Tibial nerve (tissue), 4 donors: ENCODE data around the gene C12orf75. TPM values are rescaled to one million over a fixed set of nuclear protein-coding genes. Genes with fewer than 3 reads are reported as not detected.

Experiments
- DNase-seq, 2 donors: peaks; one replicate each; pipeline ENCODE4 v3.0.0-alpha.2; 2019; ENCODE audit warnings: low spot score in 2 of 2
- H3K27ac ChIP-seq, 4 donors: fragments of 200-600 bp; sonication (generic) in 3 of 4; one replicate each; pipeline ENCODE4 v1.5.1; 2017 to 2019; ENCODE audit warnings: mild to moderate bottlenecking in 1 of 4
- H3K27me3 ChIP-seq, 2 donors: fragments of 200-600 bp; sonication (generic) in 1 of 2; one replicate each; pipeline versions ENCODE4 v1.5.1 to v1.6.0; 2017 to 2019
- H3K36me3 ChIP-seq, 3 donors: fragments of 200-600 bp; sonication (generic); one replicate each; pipeline ENCODE4 v1.5.1; 2018 to 2019
- H3K4me1 ChIP-seq, 4 donors: fragments of 200-600 bp; sonication (generic) in 3 of 4; one replicate each; pipeline ENCODE4 v1.5.1; 2017 to 2019
- H3K4me3 ChIP-seq, 4 donors: fragments of 200-600 bp; sonication (generic) in 3 of 4; one replicate each; pipeline ENCODE4 v1.5.1; 2017 to 2019; ENCODE audit warnings: mild to moderate bottlenecking in 1 of 4, moderate library complexity in 1 of 4
- H3K9me3 ChIP-seq, 4 donors: fragments of 200-600 bp; sonication (generic) in 3 of 4; one replicate each; pipeline ENCODE4 v1.5.1; 2017 to 2019
- CTCF ChIP-seq, 5 experiments: fragments of 200-600 bp in 3 of 5; fragments of 450-650 bp in 2 of 5; sonication (generic) in 3 of 5; IDR thresholded peaks; one replicate each; pipeline ENCODE4 v1.5.1; 2016 to 2019; ENCODE audit warnings: antibody characterized with exemption in 5 of 5, mild to moderate bottlenecking in 3 of 5, moderate library complexity in 2 of 5
- EP300 ChIP-seq, 2 donors: sonication (generic); formaldehyde crosslinking; IDR thresholded peaks; one replicate each; pipeline ENCODE4 v1.6.1; 2017; ENCODE audit warnings: antibody characterized with exemption in 2 of 2, mild to moderate bottlenecking in 1 of 2
- POLR2A ChIP-seq, 2 donors: fragments of 450-650 bp; IDR thresholded peaks; one replicate each; pipeline ENCODE4 v1.6.1; 2017; ENCODE audit warnings: antibody characterized with exemption in 2 of 2, mild to moderate bottlenecking in 2 of 2, moderate library complexity in 2 of 2
- WGBS, 2 donors: methylation state at CpG; one replicate each; pipeline ENCODE4 v1.1.5; 2018; 5-methylcytosine and 5-hydroxymethylcytosine counted together
- total RNA-seq, 4 donors: library from RNA; depleted of rRNA; stranded (reverse); fragments of >200 nt; gene quantifications; one replicate each; pipeline ENCODE4 v1.1.0, GENCODE V29; 2016

The C12orf75 gene
- total RNA-seq, 4 donors from 2014 or later: 12.6 to 29.7 (median 18.9) TPM

DNA sequence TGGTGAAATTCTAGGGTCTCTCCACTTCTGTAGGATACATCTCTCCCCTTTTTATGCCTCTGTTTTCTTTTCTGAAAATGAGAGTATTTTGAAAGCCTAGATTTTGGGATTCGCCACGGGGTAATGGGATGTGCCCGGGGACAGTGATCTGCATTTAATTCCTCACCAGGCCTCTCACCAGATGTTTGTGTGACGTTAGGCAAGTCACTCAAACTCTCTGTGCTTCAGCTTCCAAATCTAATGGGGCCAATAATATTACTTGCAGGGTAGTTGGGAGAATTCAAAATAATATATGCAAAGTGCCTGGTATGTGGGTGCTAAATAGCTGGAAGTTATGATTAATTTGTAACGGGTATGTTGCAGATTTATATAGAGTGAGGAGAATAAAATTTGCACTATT lies 78.8 kb downstream of the C12orf75 start:
- no peaks in the 10 kb centered on the region for H3K36me3 ChIP-seq
- no peaks in the 10 kb centered on the region for H3K27me3 ChIP-seq
- H3K27ac ChIP-seq: peak overlapping the region in 1 of 4 donors; percentile 4
- H3K4me3 ChIP-seq: no peak overlapping the region
- H3K4me1 ChIP-seq: peaks cover 0 to 17% (median 3%) of the 10 kb centered on the region in 4 donors
- DNase-seq: no peak
- 67 to 77% methylated on average over 5 of the region's 5 CpGs for WGBS, 2 donors
- TF ChIP-seq POLR2A (IDR thresholded peaks at IDR 0.05) (no peak), CTCF (IDR thresholded peaks at IDR 0.05) (no peak), EP300 (IDR thresholded peaks at IDR 0.05) (no peak)
- no peaks in the 10 kb centered on the region for H3K9me3 ChIP-seq

DNA sequence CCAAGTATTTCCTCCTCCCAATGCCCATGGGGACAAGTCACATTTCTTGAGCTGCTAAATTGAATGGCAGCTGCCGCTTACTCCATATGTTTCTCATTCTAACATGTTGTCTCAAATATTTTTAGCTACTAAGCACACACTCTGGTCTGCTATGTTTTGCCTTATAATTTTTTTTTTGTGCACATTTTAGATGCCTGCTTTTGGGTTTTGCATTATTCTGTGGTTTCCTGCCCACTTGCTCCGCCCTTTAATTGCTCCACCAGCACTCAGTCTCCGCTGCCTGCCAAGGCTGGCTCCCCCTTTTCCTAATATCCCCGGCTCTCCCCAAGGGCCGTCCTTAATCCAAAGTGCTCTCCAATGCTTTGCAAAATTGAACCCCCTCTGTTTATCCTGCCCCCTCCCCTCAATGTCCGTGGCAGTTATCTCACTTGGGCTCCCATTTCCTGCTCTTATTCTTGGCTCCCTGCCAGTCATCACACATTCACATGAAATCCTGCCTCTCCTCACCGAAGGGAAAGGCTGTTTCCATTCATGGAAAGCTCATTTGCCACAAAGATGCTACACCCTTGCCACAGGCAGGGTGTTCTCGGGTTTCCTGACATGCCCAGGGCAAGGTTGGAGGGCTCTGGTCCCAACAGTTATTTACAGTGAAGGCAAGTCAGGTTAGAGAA lies 79.4 kb downstream of the C12orf75 start:
- TF ChIP-seq CTCF (IDR thresholded peaks at IDR 0.05): no peak
- peak in 1 of 2 donors; percentile 58 for TF ChIP-seq EP300 (IDR thresholded peaks at IDR 0.05)
- WGBS, 2 donors: 15 to 17% methylated on average over 8 of the region's 8 CpGs
- H3K4me3 ChIP-seq: no peak overlapping the region
- peak; percentile 20 to 48 for DNase-seq
- H3K27me3 ChIP-seq: no peaks in the 10 kb centered on the region
- peak overlapping the region in 2 of 4 donors; percentile 4 to 36 for H3K27ac ChIP-seq
- no peaks in the 10 kb centered on the region for H3K9me3 ChIP-seq
- peaks cover 0 to 17% (median 3%) of the 10 kb centered on the region in 4 donors for H3K4me1 ChIP-seq
- H3K36me3 ChIP-seq: no peaks in the 10 kb centered on the region

DNA sequence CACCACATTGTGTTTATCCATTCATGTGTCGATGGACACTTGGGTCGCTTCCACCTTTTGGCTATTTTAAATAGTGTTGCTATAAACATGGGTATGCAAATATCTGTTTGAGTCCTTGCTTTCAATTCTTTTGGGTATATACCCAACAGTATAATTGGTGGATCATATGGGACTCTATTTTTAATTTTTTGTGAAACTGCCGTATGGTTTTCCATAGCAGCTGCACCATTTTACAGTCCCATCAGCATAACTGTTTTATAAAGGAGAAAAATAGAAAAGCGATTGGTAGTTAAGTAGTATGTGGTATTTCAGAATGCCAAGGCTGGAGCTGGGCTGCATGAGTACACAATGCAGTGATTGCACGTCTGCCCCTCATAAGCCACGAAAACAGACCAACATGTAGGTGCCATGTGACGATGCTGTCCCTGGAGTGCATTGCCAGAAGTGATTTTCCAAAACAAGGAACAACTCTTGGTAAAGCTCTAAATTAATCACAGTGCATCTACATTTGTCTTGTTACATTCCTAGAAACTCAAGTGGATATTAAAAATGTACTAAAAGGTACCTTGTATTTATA lies 83.5 kb downstream of the C12orf75 start:
- WGBS, 2 donors: 93 to 95% methylated on average over 7 of the region's 7 CpGs
- Histone ChIP-seq H3K4me3 (no peak overlapping the region), H3K27ac (no peak overlapping the region), H3K4me1 (peaks cover 0 to 17% (median 3%) of the 10 kb centered on the region in 4 donors), H3K27me3 (no peaks in the 10 kb centered on the region), H3K9me3 (no peaks in the 10 kb centered on the region), H3K36me3 (no peaks in the 10 kb centered on the region)
- TF ChIP-seq CTCF (IDR thresholded peaks at IDR 0.05) (no peak), EP300 (IDR thresholded peaks at IDR 0.05) (no peak), POLR2A (IDR thresholded peaks at IDR 0.05) (no peak)
- DNase-seq: no peak

DNA sequence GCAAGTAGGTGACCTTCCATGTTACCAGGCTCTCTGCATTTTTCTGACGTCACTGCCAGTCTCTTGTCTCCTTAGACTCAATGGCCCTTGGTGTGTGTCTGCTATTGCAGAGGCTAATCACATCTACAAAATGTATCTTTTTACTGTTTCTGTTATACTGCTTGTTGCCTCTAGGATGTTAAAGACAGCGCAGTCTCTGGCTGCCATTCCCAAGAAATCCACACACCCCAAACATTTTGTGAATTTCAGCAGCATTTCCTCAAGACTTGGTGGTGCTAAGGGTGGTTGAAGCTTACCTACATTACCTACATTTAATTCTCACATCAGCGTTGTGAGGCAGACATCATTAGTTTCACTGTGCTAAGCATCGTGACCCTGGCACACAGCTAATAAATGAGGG lies 87.2 kb downstream of the C12orf75 start:
- no peaks in the 10 kb centered on the region for H3K36me3 ChIP-seq
- TF ChIP-seq EP300 (IDR thresholded peaks at IDR 0.05) (no peak), POLR2A (IDR thresholded peaks at IDR 0.05) (no peak), CTCF (IDR thresholded peaks at IDR 0.05) (no peak)
- H3K27me3 ChIP-seq: no peaks in the 10 kb centered on the region
- H3K4me3 ChIP-seq: no peak overlapping the region
- H3K4me1 ChIP-seq: no peaks in the 10 kb centered on the region
- no peak for DNase-seq
- no peaks in the 10 kb centered on the region for H3K9me3 ChIP-seq
- no peak overlapping the region for H3K27ac ChIP-seq
- 39 to 63% methylated on average over 4 of the region's 4 CpGs for WGBS, 2 donors

DNA sequence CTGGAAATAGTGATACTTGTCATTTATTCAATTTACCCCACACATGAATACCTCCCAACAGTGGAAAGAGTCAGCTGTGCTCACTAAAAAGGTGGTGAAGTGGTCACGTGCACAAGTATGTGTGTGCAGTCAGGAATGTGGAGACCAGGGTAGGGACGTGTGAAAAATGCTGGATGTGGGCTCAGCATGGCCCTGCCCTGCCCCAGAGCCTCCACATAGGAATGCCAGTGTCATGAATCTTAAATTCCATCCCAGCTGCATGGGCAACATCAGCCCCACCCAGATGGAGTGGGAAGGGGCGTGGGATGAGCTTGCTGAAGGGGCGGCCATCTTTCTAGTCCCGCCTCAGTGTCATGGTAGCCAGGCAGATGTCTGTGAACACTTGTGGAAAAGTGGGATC lies 87.7 kb downstream of the C12orf75 start:
- 53 to 67% methylated on average over 5 of the region's 5 CpGs for whole genome bisulfite sequencing, 2 donors
- H3K27me3 ChIP-seq: no peaks in the 10 kb centered on the region
- no peak overlapping the region for H3K4me3 ChIP-seq
- no peaks in the 10 kb centered on the region for H3K4me1 ChIP-seq
- DNase-seq: no peak
- no peaks in the 10 kb centered on the region for H3K9me3 ChIP-seq
- H3K27ac ChIP-seq: no peak overlapping the region
- TF ChIP-seq POLR2A (IDR thresholded peaks at IDR 0.05) (no peak), CTCF (IDR thresholded peaks at IDR 0.05) (no peak), EP300 (IDR thresholded peaks at IDR 0.05) (no peak)
- H3K36me3 ChIP-seq: no peaks in the 10 kb centered on the region
